Calu3 (cell line): ENCODE measurements around the gene SPHK1. TPM values are rescaled to one million over a fixed set of nuclear protein-coding genes. Genes with fewer than 3 reads are reported as not detected.
"Not testable (repeated sequence)": the region's sequence is repeated elsewhere in the genome, so short reads cannot be mapped to it uniquely, and the experiment has no call there.

Experiments used
- BruUV-seq: library from RNA; stranded (reverse); fragments of 400-500 nt; replicated peaks from 2 replicates; lab custom pipeline; 2021; lab: Mats Ljungman, UMichigan
- CTCF ChIA-PET: fragments of 300-600 bp; sonication (Branson Sonifier 250); formaldehyde crosslinking; loops from one replicate; lab custom pipeline; 2022; ENCODE audit warnings: antibody characterized with exemption; lab: Charles Lee
- DNase-seq: peaks from one replicate; pipeline ENCODE4 v3.0.0; 2022
- H3K27ac Mint-ChIP-seq: one replicate; pipeline ENCODE4 v1.8.0; 2022; ENCODE audit warnings: mixed read lengths; ENCODE audit not compliant: unreplicated experiment
- H3K27me3 Mint-ChIP-seq: one replicate; pipeline ENCODE4 v1.8.0; 2022; ENCODE audit warnings: mixed read lengths; ENCODE audit not compliant: unreplicated experiment
- H3K36me3 Mint-ChIP-seq: one replicate; pipeline ENCODE4 v1.8.0; 2022; ENCODE audit warnings: mild to moderate bottlenecking, moderate library complexity, mixed read lengths; ENCODE audit not compliant: insufficient read depth, unreplicated experiment
- H3K4me1 Mint-ChIP-seq: one replicate; pipeline ENCODE4 v1.8.0; 2022; ENCODE audit warnings: mild to moderate bottlenecking, low read depth, mixed read lengths; ENCODE audit not compliant: unreplicated experiment
- H3K4me3 Mint-ChIP-seq: one replicate; pipeline ENCODE4 v1.8.0; 2022; ENCODE audit warnings: mild to moderate bottlenecking, low read depth, moderate library complexity, mixed read lengths; ENCODE audit not compliant: unreplicated experiment
- H3K9me3 Mint-ChIP-seq: one replicate; pipeline ENCODE4 v1.8.0; 2022; ENCODE audit warnings: low read depth, mixed read lengths; ENCODE audit not compliant: unreplicated experiment
- intact Hi-C: fragments of 100-400 bp; cut with micrococcal nuclease; formaldehyde crosslinking; loops from one replicate; pipeline ENCODE4 v1.10.0; 2022; ENCODE audit not compliant: unreplicated experiment
- total RNA-seq: library from RNA; stranded (reverse); gene quantifications from 2 replicates; pipeline ENCODE4 v1.2.3, GENCODE V29; 2022
- TF ChIP-seq, protein P1 (sequence below): fragments of 200-600 bp; IDR thresholded peaks from one replicate; pipeline ENCODE4 v1.8.0; 2022; ENCODE audit warnings: antibody characterized with exemption; ENCODE audit not compliant: unreplicated experiment

SPHK1 gene
- total RNA-seq, 1 experiment from 2014 or later = 1.5 TPM

DNA sequence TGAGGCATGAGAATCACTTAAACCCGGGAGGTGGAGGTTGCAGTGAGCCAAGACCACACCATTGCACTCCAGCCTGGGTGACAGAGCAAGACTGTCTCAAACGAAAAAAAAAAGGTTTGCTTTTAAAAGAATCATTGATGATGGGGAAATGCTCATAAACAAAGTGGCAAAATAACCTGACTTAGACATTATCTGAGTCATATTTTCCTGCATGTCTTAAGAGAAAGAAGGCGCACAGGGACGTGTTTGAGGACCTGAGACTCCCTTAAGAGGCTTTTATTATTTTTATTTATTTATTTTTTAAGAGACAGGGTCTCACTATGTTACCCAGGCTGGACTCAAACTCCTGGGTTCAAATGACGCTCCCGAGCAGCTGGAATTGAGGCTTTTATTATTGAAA, 25.0 kb upstream of the SPHK1 start:
- no TSS peak for BruUV-seq
- H3K27me3 Mint-ChIP-seq = peaks cover 8% of the 10 kb centered on the region
- intact Hi-C loops = no loop called here
- peaks cover 4% of the 10 kb centered on the region for H3K36me3 Mint-ChIP-seq
- no peak overlapping the region for H3K4me3 Mint-ChIP-seq
- TF ChIP-seq, protein P1, sequence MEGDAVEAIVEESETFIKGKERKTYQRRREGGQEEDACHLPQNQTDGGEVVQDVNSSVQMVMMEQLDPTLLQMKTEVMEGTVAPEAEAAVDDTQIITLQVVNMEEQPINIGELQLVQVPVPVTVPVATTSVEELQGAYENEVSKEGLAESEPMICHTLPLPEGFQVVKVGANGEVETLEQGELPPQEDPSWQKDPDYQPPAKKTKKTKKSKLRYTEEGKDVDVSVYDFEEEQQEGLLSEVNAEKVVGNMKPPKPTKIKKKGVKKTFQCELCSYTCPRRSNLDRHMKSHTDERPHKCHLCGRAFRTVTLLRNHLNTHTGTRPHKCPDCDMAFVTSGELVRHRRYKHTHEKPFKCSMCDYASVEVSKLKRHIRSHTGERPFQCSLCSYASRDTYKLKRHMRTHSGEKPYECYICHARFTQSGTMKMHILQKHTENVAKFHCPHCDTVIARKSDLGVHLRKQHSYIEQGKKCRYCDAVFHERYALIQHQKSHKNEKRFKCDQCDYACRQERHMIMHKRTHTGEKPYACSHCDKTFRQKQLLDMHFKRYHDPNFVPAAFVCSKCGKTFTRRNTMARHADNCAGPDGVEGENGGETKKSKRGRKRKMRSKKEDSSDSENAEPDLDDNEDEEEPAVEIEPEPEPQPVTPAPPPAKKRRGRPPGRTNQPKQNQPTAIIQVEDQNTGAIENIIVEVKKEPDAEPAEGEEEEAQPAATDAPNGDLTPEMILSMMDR = no peak
- CTCF ChIA-PET = interaction anchor here (0.7 kb wide), 1 partner anchor 11 kb away, joined by 3 read pairs; no protein-coding TSS in a partner anchor
- H3K4me1 Mint-ChIP-seq = peaks cover 16% of the 10 kb centered on the region
- DNase-seq = no peak
- no peak overlapping the region for H3K27ac Mint-ChIP-seq
- no peaks in the 10 kb centered on the region for H3K9me3 Mint-ChIP-seq

DNA sequence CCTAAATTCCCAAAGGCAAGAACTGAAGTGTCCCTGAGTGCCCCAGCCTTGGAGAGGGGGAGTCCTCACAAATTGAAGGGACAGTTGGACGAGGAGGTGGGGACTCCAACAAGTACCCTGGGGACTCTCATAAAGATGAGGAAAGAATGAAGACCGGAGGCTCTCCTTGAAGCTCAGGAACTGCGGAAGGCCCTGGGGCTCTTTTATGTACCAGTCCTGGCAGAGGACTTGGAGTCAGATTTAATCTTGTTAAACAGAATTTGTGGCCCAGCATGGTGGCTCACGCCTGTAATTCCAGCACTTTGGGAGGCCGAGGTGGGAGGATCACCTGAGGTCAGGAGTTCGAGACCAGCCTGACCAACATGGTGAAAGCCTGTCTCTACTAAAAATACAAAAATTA, 24.6 kb upstream of the SPHK1 start:
- H3K9me3 Mint-ChIP-seq, H3K27me3 Mint-ChIP-seq, CTCF ChIA-PET, H3K27ac Mint-ChIP-seq, H3K36me3 Mint-ChIP-seq, H3K4me3 Mint-ChIP-seq, DNase-seq, intact Hi-C loops, BruUV-seq: not testable (repeated sequence)
- H3K4me1 Mint-ChIP-seq = peaks cover 12% of the 10 kb centered on the region

DNA sequence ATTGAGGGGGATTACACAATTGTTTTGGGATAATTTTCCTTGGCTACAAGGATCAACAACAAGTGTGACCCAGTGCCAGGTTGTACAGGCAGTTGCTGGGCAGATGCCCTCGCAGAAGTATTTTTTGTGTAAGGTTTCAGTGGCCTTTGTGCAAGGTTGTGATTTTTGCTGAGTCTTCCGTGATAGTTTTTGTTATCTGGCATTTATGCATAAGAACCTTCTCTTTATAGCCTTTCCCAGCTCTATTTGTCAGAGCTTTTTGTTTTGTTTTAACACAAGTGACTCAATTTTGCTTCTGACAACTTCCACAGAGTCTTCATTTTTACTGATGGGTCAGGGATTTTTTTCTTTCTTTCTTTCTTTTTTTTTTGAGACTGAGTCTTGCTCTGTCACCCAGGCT, 23.9 kb upstream of the SPHK1 start:
- intact Hi-C loops = no loop called here
- Mint-ChIP-seq H3K4me3 (no peak overlapping the region), H3K36me3 (no peaks in the 10 kb centered on the region), H3K27ac (no peak overlapping the region), H3K4me1 (peaks cover 12% of the 10 kb centered on the region), H3K27me3 (peaks cover 8% of the 10 kb centered on the region), H3K9me3 (no peaks in the 10 kb centered on the region)
- CTCF ChIA-PET = no interaction called here
- no peak for DNase-seq
- no TSS peak for BruUV-seq
- TF ChIP-seq, protein P1 = no peak

DNA sequence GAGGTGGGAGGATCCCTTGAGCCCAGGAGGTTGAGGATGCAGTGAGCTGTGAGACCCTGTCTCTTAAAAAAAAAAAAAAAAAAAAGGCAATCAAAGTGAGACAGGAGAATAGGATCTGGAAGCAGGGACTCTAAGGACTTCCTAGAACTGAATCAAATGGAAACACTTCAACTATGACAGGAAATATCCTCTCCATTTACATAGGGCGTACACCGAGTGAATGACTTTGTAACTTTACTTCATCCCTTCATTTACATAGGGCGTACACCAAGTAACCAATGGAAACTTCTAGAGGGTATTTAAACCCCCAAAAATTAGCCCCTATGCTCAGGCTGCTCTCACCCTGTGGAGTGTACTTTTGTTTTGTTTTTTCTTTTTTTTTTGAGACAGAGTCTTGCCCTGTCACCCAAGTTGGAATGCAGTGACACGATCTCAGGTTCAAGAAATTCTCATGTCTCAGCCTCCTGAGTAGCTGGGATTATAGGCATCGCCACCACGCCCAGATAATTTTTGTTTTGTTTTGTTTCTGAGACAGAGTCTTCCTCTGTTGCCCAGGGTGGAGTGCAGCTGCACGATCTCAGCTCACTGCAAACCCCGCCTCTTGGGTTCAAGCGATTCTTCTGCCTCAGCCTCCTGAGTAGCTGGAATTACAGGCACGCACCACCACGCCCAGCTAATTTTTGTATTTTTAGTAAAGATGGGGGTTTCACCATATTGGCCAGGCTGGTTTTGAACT, 21.1 kb upstream of the SPHK1 start:
- TF ChIP-seq, protein P1 = no peak
- DNase-seq = no peak
- CTCF ChIA-PET = no interaction called here
- BruUV-seq = no TSS peak
- intact Hi-C loops = no loop called here
- no peak overlapping the region for H3K27ac Mint-ChIP-seq
- no peak overlapping the region for H3K4me3 Mint-ChIP-seq
- peaks cover 8% of the 10 kb centered on the region for H3K27me3 Mint-ChIP-seq
- no peaks in the 10 kb centered on the region for H3K4me1 Mint-ChIP-seq
- H3K9me3 Mint-ChIP-seq = no peaks in the 10 kb centered on the region
- H3K36me3 Mint-ChIP-seq = no peaks in the 10 kb centered on the region

DNA sequence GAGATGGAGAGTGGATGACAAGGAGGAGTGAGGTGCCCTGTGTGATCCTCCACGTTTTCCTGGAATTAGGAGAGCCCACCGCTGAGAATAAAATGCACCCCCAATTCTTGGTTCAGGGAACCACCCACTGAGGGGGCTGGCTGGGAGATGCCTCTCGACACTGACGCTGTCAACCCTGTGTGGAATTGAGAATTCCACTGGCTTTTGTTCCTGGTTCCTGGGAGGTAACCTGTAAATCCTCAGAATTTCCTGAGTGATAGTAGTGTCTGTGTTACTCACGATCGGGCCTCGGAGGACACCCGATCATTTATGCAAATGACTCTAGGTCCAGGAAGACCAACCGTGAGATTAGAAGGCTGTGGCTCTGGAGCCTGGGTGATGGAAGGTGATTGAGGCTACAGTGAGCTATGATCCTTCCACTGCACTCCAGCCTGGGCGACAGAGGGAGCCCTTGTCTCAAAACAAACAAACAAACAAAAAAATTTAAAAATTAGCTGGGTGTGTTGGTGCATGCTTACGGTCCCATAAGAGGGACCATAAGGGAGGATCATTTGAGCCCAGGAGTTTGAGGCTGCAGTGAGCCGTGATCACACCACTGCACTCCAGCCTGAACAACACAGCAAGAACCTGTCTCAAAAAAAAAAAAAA, 19.0 kb upstream of the SPHK1 start:
- Mint-ChIP-seq H3K9me3 (no peaks in the 10 kb centered on the region), H3K4me3 (no peak overlapping the region), H3K4me1 (peaks cover 6% of the 10 kb centered on the region), H3K36me3 (no peaks in the 10 kb centered on the region), H3K27ac (no peak overlapping the region), H3K27me3 (peaks cover 8% of the 10 kb centered on the region)
- no peak for DNase-seq
- intact Hi-C loops = no loop called here
- TF ChIP-seq, protein P1 = peak; percentile 29
- no TSS peak for BruUV-seq
- CTCF ChIA-PET = interaction anchor here (0.6 to 1.6 kb wide), 6 partner anchors 11 to 61 kb away, joined by 3 to 18 read pairs (median 4); partner anchors contain the start of genes PRPSAP1 and SPHK1
